ENCODE measurements around the gene SAMD3. TPM values are rescaled to one million over a fixed set of nuclear protein-coding genes. Genes with fewer than 3 reads are reported as not detected.

The SAMD3 gene
- total and polyA plus RNA-seq, 2 experiments from 2014 or later, result 3.8 to 4.9 TPM

DNA sequence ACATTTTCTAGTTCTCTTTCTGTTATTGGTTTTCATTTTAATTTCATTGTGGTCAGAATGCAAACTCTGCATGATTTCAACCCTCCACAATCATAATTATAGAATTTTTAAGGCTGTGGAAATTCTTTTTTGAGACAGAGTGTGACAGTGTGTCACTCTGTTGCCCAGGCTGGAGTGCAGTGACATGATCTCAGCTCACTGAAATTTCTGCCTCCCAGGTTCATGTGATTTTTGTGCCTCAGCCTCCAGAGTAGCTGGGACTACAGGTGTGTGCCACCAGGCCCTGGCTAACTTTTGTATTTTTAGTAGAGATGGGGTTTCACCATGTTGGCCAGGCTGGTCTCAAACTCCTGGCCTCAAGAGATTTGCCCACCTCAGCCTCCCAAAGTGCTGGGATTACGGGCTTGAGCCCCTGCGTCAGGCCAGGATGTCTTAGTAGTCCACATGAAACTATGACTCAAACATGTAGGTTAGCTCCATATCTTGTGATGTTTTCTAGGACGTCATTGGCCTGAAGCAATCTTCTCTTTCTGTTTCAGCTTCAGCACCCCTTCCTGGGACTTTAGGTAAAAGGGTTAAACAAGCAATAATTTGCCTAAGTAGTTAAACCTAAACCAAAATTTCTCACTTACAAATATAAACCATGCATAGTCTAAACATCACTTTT, 47.4 kb upstream of the SAMD3 start:
- Histone ChIP-seq H3K4me3 (no peak overlapping the region), H3K27ac (ENCODE audit: low read depth) (no peak overlapping the region), H3K79me2 (replicated peaks; ENCODE audit: insufficient read depth) (no peaks in the 10 kb centered on the region), H2AFZ (no peak overlapping the region), H4K20me1 (replicated peaks; ENCODE audit: insufficient read depth) (no peaks in the 10 kb centered on the region), H3K27me3 (ENCODE audit: insufficient read depth) (no peaks in the 10 kb centered on the region), H3K36me3 (ENCODE audit: insufficient read depth) (peaks cover 16% of the 10 kb centered on the region; the same call in 1 of the 2 replicates), H3K9me2 (ENCODE audit: insufficient read depth) (0 out of 2 replicates have a peak, but pooled peaks cover 11% of the 10 kb centered on the region), H3K4me2 (no peak overlapping the region), H3K4me1 (ENCODE audit: insufficient read depth) (no peaks in the 10 kb centered on the region), H3F3A (replicated peaks; ENCODE audit: low read depth) (no peaks in the 10 kb centered on the region)
- Mint-ChIP-seq H3K4me1 (no peaks in the 10 kb centered on the region), H3K27me3 (ENCODE audit: insufficient read depth, low read depth, poor library complexity) (peaks cover 4% of the 10 kb centered on the region), H3K27ac (no peak overlapping the region), H3K4me3 (no peak overlapping the region), H3K36me3 (ENCODE audit: low read depth) (peaks cover 34% of the 10 kb centered on the region), H3K9me3 (peaks cover 35% of the 10 kb centered on the region)
- TF ChIP-seq EZH2 (IDR thresholded peaks at IDR 0.05; ENCODE audit: low read depth, unreplicated experiment), result no peak
- no peak for TF ChIP-seq REST (IDR thresholded peaks at IDR 0.05; ENCODE audit: unreplicated experiment)
- TF ChIP-seq POLR2AphosphoS5 (IDR thresholded peaks at IDR 0.05; ENCODE audit: low read depth), result no peak
- TF ChIP-seq NANOG (IDR thresholded peaks at IDR 0.05; ENCODE audit: borderline replicate concordance), result no peak
- no peak for TF ChIP-seq CTCF (conservative IDR thresholded peaks at IDR 0.05; ENCODE audit: low read depth in 2 of 2)
- TF ChIP-seq CREB1 (CRISPR knock-in tag; IDR thresholded peaks at IDR 0.05; ENCODE audit: low read depth), result no peak
- TF ChIP-seq, protein P1, sequence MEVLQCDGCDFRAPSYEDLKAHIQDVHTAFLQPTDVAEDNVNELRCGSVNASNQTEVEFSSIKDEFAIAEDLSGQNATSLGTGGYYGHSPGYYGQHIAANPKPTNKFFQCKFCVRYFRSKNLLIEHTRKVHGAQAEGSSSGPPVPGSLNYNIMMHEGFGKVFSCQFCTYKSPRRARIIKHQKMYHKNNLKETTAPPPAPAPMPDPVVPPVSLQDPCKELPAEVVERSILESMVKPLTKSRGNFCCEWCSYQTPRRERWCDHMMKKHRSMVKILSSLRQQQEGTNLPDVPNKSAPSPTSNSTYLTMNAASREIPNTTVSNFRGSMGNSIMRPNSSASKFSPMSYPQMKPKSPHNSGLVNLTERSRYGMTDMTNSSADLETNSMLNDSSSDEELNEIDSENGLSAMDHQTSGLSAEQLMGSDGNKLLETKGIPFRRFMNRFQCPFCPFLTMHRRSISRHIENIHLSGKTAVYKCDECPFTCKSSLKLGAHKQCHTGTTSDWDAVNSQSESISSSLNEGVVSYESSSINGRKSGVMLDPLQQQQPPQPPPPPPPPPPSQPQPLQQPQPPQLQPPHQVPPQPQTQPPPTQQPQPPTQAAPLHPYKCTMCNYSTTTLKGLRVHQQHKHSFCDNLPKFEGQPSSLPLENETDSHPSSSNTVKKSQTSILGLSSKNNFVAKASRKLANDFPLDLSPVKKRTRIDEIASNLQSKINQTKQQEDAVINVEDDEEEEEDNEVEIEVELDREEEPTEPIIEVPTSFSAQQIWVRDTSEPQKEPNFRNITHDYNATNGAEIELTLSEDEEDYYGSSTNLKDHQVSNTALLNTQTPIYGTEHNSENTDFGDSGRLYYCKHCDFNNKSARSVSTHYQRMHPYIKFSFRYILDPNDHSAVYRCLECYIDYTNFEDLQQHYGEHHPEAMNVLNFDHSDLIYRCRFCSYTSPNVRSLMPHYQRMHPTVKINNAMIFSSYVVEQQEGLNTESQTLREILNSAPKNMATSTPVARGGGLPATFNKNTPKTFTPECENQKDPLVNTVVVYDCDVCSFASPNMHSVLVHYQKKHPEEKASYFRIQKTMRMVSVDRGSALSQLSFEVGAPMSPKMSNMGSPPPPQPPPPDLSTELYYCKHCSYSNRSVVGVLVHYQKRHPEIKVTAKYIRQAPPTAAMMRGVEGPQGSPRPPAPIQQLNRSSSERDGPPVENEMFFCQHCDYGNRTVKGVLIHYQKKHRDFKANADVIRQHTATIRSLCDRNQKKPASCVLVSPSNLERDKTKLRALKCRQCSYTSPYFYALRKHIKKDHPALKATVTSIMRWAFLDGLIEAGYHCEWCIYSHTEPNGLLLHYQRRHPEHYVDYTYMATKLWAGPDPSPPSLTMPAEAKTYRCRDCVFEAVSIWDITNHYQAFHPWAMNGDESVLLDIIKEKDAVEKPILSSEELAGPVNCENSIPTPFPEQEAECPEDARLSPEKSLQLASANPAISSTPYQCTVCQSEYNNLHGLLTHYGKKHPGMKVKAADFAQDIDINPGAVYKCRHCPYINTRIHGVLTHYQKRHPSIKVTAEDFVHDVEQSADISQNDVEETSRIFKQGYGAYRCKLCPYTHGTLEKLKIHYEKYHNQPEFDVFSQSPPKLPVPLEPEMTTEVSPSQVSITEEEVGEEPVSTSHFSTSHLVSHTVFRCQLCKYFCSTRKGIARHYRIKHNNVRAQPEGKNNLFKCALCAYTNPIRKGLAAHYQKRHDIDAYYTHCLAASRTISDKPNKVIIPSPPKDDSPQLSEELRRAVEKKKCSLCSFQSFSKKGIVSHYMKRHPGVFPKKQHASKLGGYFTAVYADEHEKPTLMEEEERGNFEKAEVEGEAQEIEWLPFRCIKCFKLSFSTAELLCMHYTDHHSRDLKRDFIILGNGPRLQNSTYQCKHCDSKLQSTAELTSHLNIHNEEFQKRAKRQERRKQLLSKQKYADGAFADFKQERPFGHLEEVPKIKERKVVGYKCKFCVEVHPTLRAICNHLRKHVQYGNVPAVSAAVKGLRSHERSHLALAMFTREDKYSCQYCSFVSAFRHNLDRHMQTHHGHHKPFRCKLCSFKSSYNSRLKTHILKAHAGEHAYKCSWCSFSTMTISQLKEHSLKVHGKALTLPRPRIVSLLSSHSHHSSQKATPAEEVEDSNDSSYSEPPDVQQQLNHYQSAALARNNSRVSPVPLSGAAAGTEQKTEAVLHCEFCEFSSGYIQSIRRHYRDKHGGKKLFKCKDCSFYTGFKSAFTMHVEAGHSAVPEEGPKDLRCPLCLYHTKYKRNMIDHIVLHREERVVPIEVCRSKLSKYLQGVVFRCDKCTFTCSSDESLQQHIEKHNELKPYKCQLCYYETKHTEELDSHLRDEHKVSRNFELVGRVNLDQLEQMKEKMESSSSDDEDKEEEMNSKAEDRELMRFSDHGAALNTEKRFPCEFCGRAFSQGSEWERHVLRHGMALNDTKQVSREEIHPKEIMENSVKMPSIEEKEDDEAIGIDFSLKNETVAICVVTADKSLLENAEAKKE (CRISPR knock-in tag; IDR thresholded peaks at IDR 0.05), result no peak
- TF ChIP-seq ZNF331 (CRISPR knock-in tag; IDR thresholded peaks at IDR 0.05; ENCODE audit: low read depth), result no peak
- TF ChIP-seq EZH2phosphoT487 (IDR thresholded peaks at IDR 0.05; ENCODE audit: unreplicated experiment), result no peak
- no peak for TF ChIP-seq JUNB (IDR thresholded peaks at IDR 0.05; ENCODE audit: unreplicated experiment)
- TF ChIP-seq STAT1 (IDR thresholded peaks at IDR 0.05; ENCODE audit: unreplicated experiment), result no peak
- TF ChIP-seq ZNF114 (CRISPR knock-in tag; IDR thresholded peaks at IDR 0.05), result no peak
- TF ChIP-seq ETS1 (IDR thresholded peaks at IDR 0.05), result no peak
- DNase-seq (ENCODE audit: low spot score), result no peak
- no peak for ATAC-seq
